C1 segment of cervical spinal cord (tissue), 14 donors: ENCODE results near the gene NOL6.

ENCODE experiments used
- DNase-seq, 14 donors: peaks; one replicate each; lab custom pipeline; 2025; lab: John Stamatoyannopoulos, UW

The NOL6 gene

GRCh38 chr9:33453286-33453860, 20.4 kb downstream of the NOL6 start:
- DNase-seq: no peak

GRCh38 chr9:33452828-33453271, 20.9 kb downstream of the NOL6 start:
- DNase-seq: peak in 1 of 14 donors; percentile 0

GRCh38 chr9:33450621-33451146, 23.0 kb downstream of the NOL6 start:
- no peak for DNase-seq

GRCh38 chr9:33449715-33450114, 24.0 kb downstream of the NOL6 start:
- no peak for DNase-seq

GRCh38 chr9:33447799-33448553, 25.7 kb downstream of the NOL6 start:
- no peak for DNase-seq

- peak in 6 of 14 donors; percentile 6 to 38 (median 20) for DNase-seq
Observed at GRCh38 chr9:33446946-33447798, 26.6 kb downstream of the NOL6 start, which contains the start of gene AQP3. TSS of gene AQP3 (minus strand) at chr9:33447593. CDS start at chr9:33447530, 63 bp downstream.

GRCh38 chr9:33446240-33446945, 27.3 kb downstream of the NOL6 start:
- DNase-seq: peak in 1 of 14 donors; percentile 21

GRCh38 chr9:33445389-33446239, 28.1 kb downstream of the NOL6 start:
- no peak for DNase-seq

GRCh38 chr9:33443464-33444154, 30.1 kb downstream of the NOL6 start:
- no peak for DNase-seq

GRCh38 chr9:33443047-33443446, 30.7 kb downstream of the NOL6 start:
- no peak for DNase-seq

GRCh38 chr9:33442125-33442524, 31.6 kb downstream of the NOL6 start:
- no peak for DNase-seq

GRCh38 chr9:33440609-33441008, 33.1 kb downstream of the NOL6 start:
- DNase-seq: no peak

- no peak for DNase-seq
Observed at GRCh38 chr9:33440204-33440603, 33.5 kb downstream of the NOL6 start.

GRCh38 chr9:33439731-33440130, 34.0 kb downstream of the NOL6 start:
- no peak for DNase-seq

- no peak for DNase-seq
Observed at GRCh38 chr9:33438926-33439680, 34.6 kb downstream of the NOL6 start.

GRCh38 chr9:33437898-33438297, 35.8 kb downstream of the NOL6 start:
- DNase-seq: no peak

GRCh38 chr9:33437205-33437604, 36.5 kb downstream of the NOL6 start:
- DNase-seq: no peak

GRCh38 chr9:33436445-33436844, 37.3 kb downstream of the NOL6 start:
- no peak for DNase-seq

- no peak for DNase-seq
Observed at GRCh38 chr9:33435821-33436277, 37.9 kb downstream of the NOL6 start.
